HG03565 (cell line): Measurements from ENCODE around the gene BDP1.
"Not testable (repeated sequence)": the region's sequence is repeated elsewhere in the genome, so short reads cannot be mapped to it uniquely, and the experiment has no call there.

Experiments used
- ATAC-seq: cut with Tn5 transposase; IDR thresholded peaks from one replicate; pipeline ENCODE4 v1.9.1; 2021; ENCODE audit warnings: mild to moderate bottlenecking, moderate library complexity; ENCODE audit not compliant: unreplicated experiment

BDP1 gene

GRCh38 chr5:71609916-71610315 lies 154.5 kb downstream of the BDP1 start:
- ATAC-seq: not testable (repeated sequence)

GRCh38 chr5:71615809-71616208 lies 160.4 kb downstream of the BDP1 start:
- no peak for ATAC-seq
